DND-41 (cell line): ENCODE results near the gene ZNF735.

Experiments
- EZH2 ChIP-seq: IDR thresholded peaks from 3 replicates; pipeline ENCODE4 v1.6.1; 2012; ENCODE audit warnings: borderline replicate concordance, low read depth, mild to moderate bottlenecking, moderate library complexity, low read length, inconsistent platforms; ENCODE audit not compliant: severe bottlenecking
- TF ChIP-seq, protein P1 (sequence below): IDR thresholded peaks from 2 replicates; pipeline ENCODE4 v1.5.1; 2012; ENCODE audit warnings: borderline replicate concordance, low read length, moderate library complexity, mild to moderate bottlenecking; ENCODE audit not compliant: poor library complexity, severe bottlenecking; ENCODE audit errors: extremely low read depth

DNA sequence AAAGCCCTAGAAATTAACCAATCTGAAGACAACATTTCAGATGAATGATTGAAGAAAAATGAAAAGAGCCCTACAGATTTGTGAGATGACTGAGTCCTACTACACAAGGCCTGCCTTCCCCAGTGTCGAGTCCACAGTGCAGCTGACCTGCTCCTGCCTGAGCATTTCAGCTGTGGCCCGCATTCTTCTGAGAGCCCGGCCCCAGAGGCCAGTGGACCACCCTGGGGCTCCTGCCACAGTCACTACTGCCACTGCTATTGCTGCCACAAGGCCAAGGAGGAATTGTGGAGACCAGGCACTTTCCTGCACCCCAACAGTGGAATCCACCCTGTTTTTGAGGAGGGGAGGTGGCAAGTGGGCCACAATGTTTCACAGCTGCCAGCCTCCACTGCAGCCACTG, 19.6 kb upstream of the ZNF735 start:
- TF ChIP-seq, protein P1, sequence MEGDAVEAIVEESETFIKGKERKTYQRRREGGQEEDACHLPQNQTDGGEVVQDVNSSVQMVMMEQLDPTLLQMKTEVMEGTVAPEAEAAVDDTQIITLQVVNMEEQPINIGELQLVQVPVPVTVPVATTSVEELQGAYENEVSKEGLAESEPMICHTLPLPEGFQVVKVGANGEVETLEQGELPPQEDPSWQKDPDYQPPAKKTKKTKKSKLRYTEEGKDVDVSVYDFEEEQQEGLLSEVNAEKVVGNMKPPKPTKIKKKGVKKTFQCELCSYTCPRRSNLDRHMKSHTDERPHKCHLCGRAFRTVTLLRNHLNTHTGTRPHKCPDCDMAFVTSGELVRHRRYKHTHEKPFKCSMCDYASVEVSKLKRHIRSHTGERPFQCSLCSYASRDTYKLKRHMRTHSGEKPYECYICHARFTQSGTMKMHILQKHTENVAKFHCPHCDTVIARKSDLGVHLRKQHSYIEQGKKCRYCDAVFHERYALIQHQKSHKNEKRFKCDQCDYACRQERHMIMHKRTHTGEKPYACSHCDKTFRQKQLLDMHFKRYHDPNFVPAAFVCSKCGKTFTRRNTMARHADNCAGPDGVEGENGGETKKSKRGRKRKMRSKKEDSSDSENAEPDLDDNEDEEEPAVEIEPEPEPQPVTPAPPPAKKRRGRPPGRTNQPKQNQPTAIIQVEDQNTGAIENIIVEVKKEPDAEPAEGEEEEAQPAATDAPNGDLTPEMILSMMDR, result no peak
- no peak for TF ChIP-seq EZH2
